Lower lobe of right lung (tissue), 2 donors: ENCODE data around the gene SPDYE5. TPM values are rescaled to one million over a fixed set of nuclear protein-coding genes. Genes with fewer than 3 reads are reported as not detected.

ENCODE experiments used
- ATAC-seq, 2 donors: fragments of 200-7000 bp; cut with Tn5 transposase; one replicate each; pipeline ENCODE4 v1.9.1; 2020 to 2022; ENCODE audit warnings: mild to moderate bottlenecking in 2 of 2, moderate library complexity in 2 of 2
- DNase-seq: peaks from one replicate; pipeline ENCODE4 v3.0.0-alpha.2; 2020
- H3K27ac ChIP-seq: fragments of 200-600 bp; one replicate; pipeline ENCODE4 v1.8.0; 2022
- H3K27me3 ChIP-seq: fragments of 200-600 bp; one replicate; pipeline ENCODE4 v1.8.0; 2022; ENCODE audit warnings: low read depth
- H3K36me3 ChIP-seq: fragments of 200-600 bp; one replicate; pipeline ENCODE4 v1.8.0; 2022; ENCODE audit warnings: mild to moderate bottlenecking
- H3K4me1 ChIP-seq: fragments of 200-600 bp; one replicate; pipeline ENCODE4 v1.8.0; 2022
- H3K4me3 ChIP-seq: fragments of 200-600 bp; one replicate; pipeline ENCODE4 v1.8.0; 2022; ENCODE audit warnings: mild to moderate bottlenecking
- H3K9me3 ChIP-seq: fragments of 200-600 bp; one replicate; pipeline ENCODE4 v1.8.0; 2022
- intact Hi-C: fragments of 100-400 bp; cut with DNase I; formaldehyde crosslinking; loops from one replicate; pipeline ENCODE4 v1.11.0; 2022
- total RNA-seq: library from RNA; stranded (reverse); fragmentation: NEBNext Ultra II Directional; extraction: Animal tissue kit (Norgen Biotek cat#: 25700); gene quantifications from one replicate; pipeline ENCODE4 v1.2.1, GENCODE V29; 2021
- TF ChIP-seq, protein P1 (sequence below): fragments of 200-600 bp; IDR thresholded peaks from one replicate; pipeline ENCODE4 v1.8.0; 2022; ENCODE audit warnings: antibody characterized with exemption, mild to moderate bottlenecking
- donor health status: DM: no; HTN: yes; CAD: no; lungs with severe emphysema.

SPDYE5 gene
- total RNA-seq, 1 donor from 2014 or later = not detected

DNA sequence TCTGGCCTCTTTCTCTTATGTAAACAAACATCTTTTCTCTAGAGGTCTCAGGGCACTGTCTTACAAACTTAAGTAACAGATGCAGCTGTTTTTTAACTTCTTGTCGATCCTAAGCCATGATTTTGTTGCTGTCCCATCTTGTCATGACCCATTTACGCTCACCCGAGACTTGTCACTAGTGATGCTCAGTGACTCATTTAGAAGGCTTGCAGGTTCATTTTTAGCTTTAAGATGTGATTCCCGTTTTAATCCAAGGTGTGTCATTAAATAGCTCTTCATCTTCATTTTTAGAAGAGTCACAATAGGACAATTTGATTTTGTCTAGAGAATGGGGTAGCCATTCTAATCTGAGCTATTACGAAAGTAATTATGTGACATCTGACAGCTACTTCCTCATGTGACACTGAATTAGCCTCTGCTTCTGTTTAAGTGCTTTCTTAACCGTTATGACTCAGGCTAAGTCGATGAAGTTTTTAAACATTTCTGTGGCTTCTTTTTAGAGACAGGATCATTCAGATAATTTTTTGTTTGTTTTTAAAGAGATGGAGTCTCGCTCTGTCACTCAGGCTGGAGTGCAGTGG is 42.7 kb downstream of the SPDYE5 start:
- Histone ChIP-seq H3K27me3 (no peaks in the 10 kb centered on the region), H3K4me1 (peaks cover 7% of the 10 kb centered on the region), H3K4me3 (no peak overlapping the region), H3K9me3 (no peaks in the 10 kb centered on the region), H3K36me3 (peaks cover 48% of the 10 kb centered on the region), H3K27ac (peak overlapping the region; percentile 67)
- intact Hi-C loops = no loop called here
- DNase-seq (no peak), ATAC-seq (peak; percentile 51 to 65)
- TF ChIP-seq, protein P1, sequence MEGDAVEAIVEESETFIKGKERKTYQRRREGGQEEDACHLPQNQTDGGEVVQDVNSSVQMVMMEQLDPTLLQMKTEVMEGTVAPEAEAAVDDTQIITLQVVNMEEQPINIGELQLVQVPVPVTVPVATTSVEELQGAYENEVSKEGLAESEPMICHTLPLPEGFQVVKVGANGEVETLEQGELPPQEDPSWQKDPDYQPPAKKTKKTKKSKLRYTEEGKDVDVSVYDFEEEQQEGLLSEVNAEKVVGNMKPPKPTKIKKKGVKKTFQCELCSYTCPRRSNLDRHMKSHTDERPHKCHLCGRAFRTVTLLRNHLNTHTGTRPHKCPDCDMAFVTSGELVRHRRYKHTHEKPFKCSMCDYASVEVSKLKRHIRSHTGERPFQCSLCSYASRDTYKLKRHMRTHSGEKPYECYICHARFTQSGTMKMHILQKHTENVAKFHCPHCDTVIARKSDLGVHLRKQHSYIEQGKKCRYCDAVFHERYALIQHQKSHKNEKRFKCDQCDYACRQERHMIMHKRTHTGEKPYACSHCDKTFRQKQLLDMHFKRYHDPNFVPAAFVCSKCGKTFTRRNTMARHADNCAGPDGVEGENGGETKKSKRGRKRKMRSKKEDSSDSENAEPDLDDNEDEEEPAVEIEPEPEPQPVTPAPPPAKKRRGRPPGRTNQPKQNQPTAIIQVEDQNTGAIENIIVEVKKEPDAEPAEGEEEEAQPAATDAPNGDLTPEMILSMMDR = no peak

DNA sequence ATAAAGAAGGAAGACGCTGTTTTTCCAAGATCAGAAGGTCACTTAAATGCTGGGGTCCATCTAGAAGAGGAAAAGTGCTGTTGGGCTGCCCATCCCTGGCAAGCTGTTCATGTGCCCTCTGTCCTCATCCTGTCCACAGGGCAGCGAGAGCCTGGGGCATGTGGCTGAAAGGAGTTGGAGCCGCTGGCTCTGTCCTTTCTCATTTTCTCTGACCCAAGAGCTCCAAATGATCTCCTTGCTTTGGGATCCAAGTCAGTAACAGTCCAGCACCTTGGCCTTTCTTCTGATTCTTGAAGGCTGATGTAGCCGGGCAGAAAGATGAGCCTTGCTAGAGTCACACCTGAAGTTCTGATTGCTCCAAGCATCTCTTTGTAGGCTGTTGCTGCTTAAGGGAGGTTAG is 44.4 kb downstream of the SPDYE5 start:
- no peak for DNase-seq
- peaks cover 7% of the 10 kb centered on the region for H3K4me1 ChIP-seq
- peaks cover 65% of the 10 kb centered on the region for H3K36me3 ChIP-seq
- no peaks in the 10 kb centered on the region for H3K9me3 ChIP-seq
- intact Hi-C loops = no loop called here
- no peak for ATAC-seq
- no peak overlapping the region for H3K4me3 ChIP-seq
- TF ChIP-seq, protein P1 = no peak
- no peak overlapping the region for H3K27ac ChIP-seq
- H3K27me3 ChIP-seq = no peaks in the 10 kb centered on the region

DNA sequence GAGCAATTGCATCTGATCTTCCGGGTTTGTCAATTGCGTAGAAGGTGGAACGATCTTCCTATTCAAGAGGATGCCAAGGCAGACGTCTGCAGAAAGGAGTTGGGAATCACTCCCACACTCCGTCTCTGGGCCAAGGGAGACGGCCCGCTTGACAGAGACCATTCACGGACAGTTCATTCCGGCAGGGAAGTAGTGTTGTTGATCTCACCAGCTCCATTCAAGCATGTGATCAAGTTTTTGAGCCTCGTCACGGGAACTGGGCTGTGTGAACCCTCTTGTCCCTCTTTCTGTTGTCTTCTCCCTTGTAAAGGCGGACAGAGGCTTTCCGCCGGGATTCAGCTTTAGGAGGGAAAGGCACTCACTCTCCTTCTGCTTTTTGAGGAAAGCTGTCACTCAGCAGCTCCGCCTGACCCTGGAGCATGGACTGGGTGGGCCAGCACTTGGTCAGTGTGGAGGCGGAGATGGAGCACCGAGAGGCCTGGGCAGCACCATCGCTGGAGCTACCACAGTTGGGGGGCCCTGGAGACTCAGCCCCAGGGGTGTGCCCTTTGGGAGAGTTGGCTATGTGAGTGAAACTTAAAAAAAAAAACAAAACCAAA is 44.9 kb downstream of the SPDYE5 start:
- peaks cover 7% of the 10 kb centered on the region for H3K4me1 ChIP-seq
- DNase-seq = no peak
- no peak overlapping the region for H3K4me3 ChIP-seq
- no peak overlapping the region for H3K27ac ChIP-seq
- TF ChIP-seq, protein P1 = no peak
- intact Hi-C loops = no loop called here
- ATAC-seq = no peak
- H3K27me3 ChIP-seq = no peaks in the 10 kb centered on the region
- no peaks in the 10 kb centered on the region for H3K9me3 ChIP-seq
- H3K36me3 ChIP-seq = peaks cover 70% of the 10 kb centered on the region

DNA sequence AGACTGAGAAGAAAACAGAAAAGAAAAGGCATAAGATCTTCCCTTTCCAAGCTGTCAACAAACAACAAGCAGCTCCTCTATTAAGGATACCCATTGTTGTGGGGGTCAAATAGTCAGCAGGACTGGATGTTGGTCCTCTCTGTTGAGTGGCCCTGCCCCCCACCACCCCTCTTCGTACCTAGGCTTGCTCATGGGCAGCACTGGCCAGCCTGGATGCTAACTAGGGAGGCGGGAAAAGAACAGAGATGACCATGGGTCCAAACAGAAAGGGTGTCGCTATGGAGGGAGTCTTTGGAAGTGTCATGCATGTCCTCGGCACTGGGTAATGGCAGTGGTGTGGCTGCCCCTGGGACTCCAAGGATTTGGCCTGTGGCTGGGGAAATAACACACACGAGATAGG is 45.6 kb downstream of the SPDYE5 start:
- TF ChIP-seq, protein P1 = no peak
- intact Hi-C loops = no loop called here
- DNase-seq (no peak), ATAC-seq (no peak)
- Histone ChIP-seq H3K27ac (no peak overlapping the region), H3K4me3 (no peak overlapping the region), H3K9me3 (no peaks in the 10 kb centered on the region), H3K27me3 (no peaks in the 10 kb centered on the region), H3K36me3 (peaks cover 77% of the 10 kb centered on the region), H3K4me1 (peaks cover 7% of the 10 kb centered on the region)

DNA sequence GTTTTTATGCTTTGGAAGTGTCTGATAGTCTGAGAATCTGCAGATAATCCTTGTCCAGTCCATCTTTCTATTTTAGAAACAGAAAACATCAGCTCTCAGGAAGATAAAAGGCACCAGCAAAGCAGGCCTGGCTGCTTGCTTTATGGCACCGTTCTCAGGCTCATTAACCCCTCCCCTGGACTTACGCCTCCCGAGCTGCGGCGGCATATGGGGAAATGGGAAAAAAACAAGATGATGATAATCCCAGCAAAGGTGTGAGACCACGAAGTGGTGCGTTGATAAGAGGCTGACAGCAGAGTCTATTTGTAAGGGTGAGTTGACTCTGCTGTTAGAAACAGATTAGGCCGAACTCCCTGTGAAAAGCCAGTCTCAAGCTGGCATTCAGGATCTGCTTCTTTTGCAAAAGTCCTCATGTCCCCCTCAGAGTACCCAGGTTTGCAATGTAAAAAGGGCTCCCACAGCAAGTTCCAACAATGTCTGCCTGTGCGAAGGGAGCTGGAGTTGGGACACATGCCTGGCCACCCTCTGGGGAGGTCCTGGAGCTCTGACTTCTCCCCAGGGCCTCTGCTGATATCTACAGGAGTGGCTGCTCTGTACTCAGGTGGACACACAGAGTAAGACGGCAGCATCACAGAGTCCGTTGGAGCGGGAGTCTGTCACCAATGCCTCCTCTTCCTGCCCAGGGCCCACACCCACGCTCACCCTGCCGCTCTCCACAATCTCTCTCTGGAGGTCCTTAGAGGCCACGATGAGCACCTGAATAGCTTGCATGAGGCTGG is 54.3 kb downstream of the SPDYE5 start:
- Histone ChIP-seq H3K36me3 (peaks cover 99% of the 10 kb centered on the region), H3K27ac (no peak overlapping the region), H3K4me3 (no peak overlapping the region), H3K27me3 (no peaks in the 10 kb centered on the region), H3K4me1 (no peaks in the 10 kb centered on the region), H3K9me3 (no peaks in the 10 kb centered on the region)
- ATAC-seq = no peak
- TF ChIP-seq, protein P1 = no peak
- DNase-seq = no peak
- intact Hi-C loops = no loop called here

Other genes starting within 250 kb of the SPDYE5 start
- gene TRIM73, start 96.7 kb upstream of the SPDYE5 start, total RNA-seq = 5.6 TPM
- gene POM121C, start 6.0 kb upstream of the SPDYE5 start, total RNA-seq = 35.7 TPM
- gene HIP1, start 246.6 kb downstream of the SPDYE5 start, total RNA-seq = 51.5 TPM